ENCODE measurements around the gene GSN.

- TF ChIP-seq CTCF (conservative IDR thresholded peaks at IDR 0.05 in 1 of 2, IDR thresholded peaks at IDR 0.05 in 1 of 2; ENCODE audit: extremely low read depth in 1 of 2, insufficient read depth in 1 of 2, low read depth in 1 of 2, low read length in 2 of 2): no peak
- TF ChIP-seq EZH2 (IDR thresholded peaks at IDR 0.05; ENCODE audit: borderline replicate concordance, low read length): no peak
These were observed 54.2 kb downstream of the GSN start for GRCh38 chr9:121322037-121322736.
